DND-41 (cell line): ENCODE results near the gene TMEM184B.

Experiments
- ATAC-seq: fragments of 200-7000 bp; cut with Tn5 transposase; 3 replicates; pipeline ENCODE4 v1.9.1; 2021; ENCODE audit warnings: low read depth; ENCODE audit not compliant: insufficient read depth
- DNase-seq: peaks from one replicate; pipeline ENCODE4 v3.0.0-alpha.2; 2020
- H2AFZ ChIP-seq: 2 replicates; pipeline ENCODE4 v1.6.0; 2012; ENCODE audit warnings: low read depth, low read length
- H3K27ac ChIP-seq: 2 replicates; pipeline ENCODE4 v1.5.1; 2012; ENCODE audit warnings: low read length, inconsistent platforms
- H3K27me3 ChIP-seq: fragments of 200-600 bp; sonication (generic); 2 replicates; pipeline ENCODE4 v1.6.0; 2012; ENCODE audit warnings: low read length, mild to moderate bottlenecking, inconsistent platforms; ENCODE audit not compliant: insufficient read depth, poor library complexity
- H3K36me3 ChIP-seq: 2 replicates; pipeline ENCODE4 v1.5.1; 2012; ENCODE audit warnings: low read length, inconsistent platforms; ENCODE audit not compliant: insufficient read depth
- H3K4me1 ChIP-seq: 2 replicates; pipeline ENCODE4 v1.5.1; 2012; ENCODE audit warnings: mild to moderate bottlenecking, low read length; ENCODE audit not compliant: insufficient read depth
- H3K4me2 ChIP-seq: 2 replicates; pipeline ENCODE4 v1.6.0; 2012; ENCODE audit warnings: mild to moderate bottlenecking, moderate library complexity, low read length, inconsistent platforms; ENCODE audit not compliant: insufficient read depth
- H3K4me3 ChIP-seq, 2 experiments: fragments of 200-600 bp in 1 of 2; shearing (Covaris generic) in 1 of 2; 2 replicates each; pipeline ENCODE4 v1.5.1; 2012 to 2016; ENCODE audit warnings: inconsistent platforms in 2 of 2, low read length in 2 of 2, mild to moderate bottlenecking in 2 of 2, low read depth in 1 of 2, moderate library complexity in 1 of 2
- H3K79me2 ChIP-seq: 2 replicates; pipeline ENCODE4 v1.6.0; 2012; ENCODE audit warnings: low read length, inconsistent platforms; ENCODE audit not compliant: insufficient read depth
- H3K9ac ChIP-seq: 2 replicates; pipeline ENCODE4 v1.6.0; 2012; ENCODE audit warnings: low read depth, mild to moderate bottlenecking, inconsistent platforms, low read length, moderate library complexity
- H3K9me3 ChIP-seq: 2 replicates; pipeline ENCODE4 v1.5.1; 2012; ENCODE audit warnings: low read length, moderate library complexity, mild to moderate bottlenecking, inconsistent platforms; ENCODE audit not compliant: insufficient read depth, severe bottlenecking
- H4K20me1 ChIP-seq: 2 replicates; pipeline ENCODE4 v1.6.0; 2012; ENCODE audit warnings: low read length; ENCODE audit not compliant: insufficient read depth
- CTCF ChIP-seq: IDR thresholded peaks from 2 replicates; pipeline ENCODE4 v1.5.1; 2012; ENCODE audit warnings: borderline replicate concordance, low read length, moderate library complexity, mild to moderate bottlenecking; ENCODE audit not compliant: poor library complexity, severe bottlenecking; ENCODE audit errors: extremely low read depth
- EZH2 ChIP-seq: IDR thresholded peaks from 3 replicates; pipeline ENCODE4 v1.6.1; 2012; ENCODE audit warnings: borderline replicate concordance, low read depth, mild to moderate bottlenecking, moderate library complexity, low read length, inconsistent platforms; ENCODE audit not compliant: severe bottlenecking

TMEM184B gene

GRCh38 chr22:38286915-38287669 lies 14.3 kb upstream of the TMEM184B start:
- Histone ChIP-seq H3K4me1 (no peaks in the 10 kb centered on the region), H4K20me1 (no peaks in the 10 kb centered on the region; the same call in 1 of the 2 replicates), H3K9me3 (no peaks in the 10 kb centered on the region), H2AFZ (no peak overlapping the region), H3K27me3 (no peaks in the 10 kb centered on the region), H3K9ac (no peak overlapping the region), H3K27ac (no peak overlapping the region), H3K79me2 (no peaks in the 10 kb centered on the region), H3K4me2 (no peak overlapping the region), H3K36me3 (peaks cover 19% of the 10 kb centered on the region; the same call in 1 of the 2 replicates), H3K4me3 (no peak overlapping the region)
- TF ChIP-seq EZH2 (no peak), CTCF (no peak)
- DNase-seq: no peak
- no peak for ATAC-seq

- Histone ChIP-seq H3K27me3 (no peaks in the 10 kb centered on the region), H3K9ac (no peak overlapping the region), H3K4me2 (no peak overlapping the region), H2AFZ (no peak overlapping the region), H4K20me1 (no peaks in the 10 kb centered on the region; the same call in 1 of the 2 replicates), H3K27ac (no peak overlapping the region), H3K79me2 (no peaks in the 10 kb centered on the region), H3K4me1 (no peaks in the 10 kb centered on the region), H3K4me3 (no peak overlapping the region), H3K9me3 (no peaks in the 10 kb centered on the region), H3K36me3 (0 out of 2 replicates have a peak, but pooled peaks cover 8% of the 10 kb centered on the region)
- ATAC-seq: no peak
- no peak for TF ChIP-seq CTCF
- TF ChIP-seq EZH2: no peak
- DNase-seq: no peak
Observed at GRCh38 chr22:38285018-38285417, 12.2 kb upstream of the TMEM184B start.

- Histone ChIP-seq H3K36me3 (no peaks in the 10 kb centered on the region), H3K9me3 (no peaks in the 10 kb centered on the region), H3K4me2 (no peak overlapping the region), H3K27ac (no peak overlapping the region), H3K9ac (no peak overlapping the region), H3K4me1 (no peaks in the 10 kb centered on the region), H3K27me3 (no peaks in the 10 kb centered on the region), H4K20me1 (no peaks in the 10 kb centered on the region), H3K79me2 (no peaks in the 10 kb centered on the region), H3K4me3 (no peak overlapping the region), H2AFZ (no peak overlapping the region)
- ATAC-seq (no peak), DNase-seq (no peak)
- no peak for TF ChIP-seq EZH2
- TF ChIP-seq CTCF: no peak
Observed at GRCh38 chr22:38284042-38284402, 11.2 kb upstream of the TMEM184B start.
